Epithelial cell of esophagus (primary cell): ENCODE results near the gene ACO1.

ENCODE experiments used
- DNase-seq: peaks from one replicate; pipeline ENCODE4 v3.0.0; 2010; ENCODE audit warnings: low read depth
- H3K4me3 ChIP-seq: 2 replicates; pipeline ENCODE4 v1.5.1; 2011; ENCODE audit warnings: mild to moderate bottlenecking, low read length, control low read depth
- CTCF ChIP-seq: IDR thresholded peaks from 2 replicates; pipeline ENCODE4 v1.5.1; 2011; ENCODE audit warnings: low read depth, mild to moderate bottlenecking, low read length, control low read depth, inconsistent platforms; ENCODE audit not compliant: insufficient read depth; ENCODE audit errors: missing control alignments

ACO1 gene

GRCh38 chr9:32401488-32401887 lies 17.0 kb downstream of the ACO1 start:
- TF ChIP-seq CTCF: no peak
- peak; percentile 30 for DNase-seq
- no peak overlapping the region for H3K4me3 ChIP-seq

- no peak for TF ChIP-seq CTCF
- DNase-seq: no peak
These were observed 19.3 kb downstream of the ACO1 start for GRCh38 chr9:32403567-32404260.

GRCh38 chr9:32404402-32404801 lies 20.0 kb downstream of the ACO1 start:
- no peak for DNase-seq
- no peak overlapping the region for H3K4me3 ChIP-seq
- no peak for TF ChIP-seq CTCF

More at GRCh38 chr9:32403567-32404260, 19.3 kb downstream of the ACO1 start:
- no peak overlapping the region for H3K4me3 ChIP-seq

- TF ChIP-seq CTCF: no peak
- no peak for DNase-seq
- no peak overlapping the region for H3K4me3 ChIP-seq
These were observed 20.4 kb downstream of the ACO1 start for GRCh38 chr9:32404856-32405255.

GRCh38 chr9:32405506-32405905 lies 21.1 kb downstream of the ACO1 start:
- TF ChIP-seq CTCF: no peak
- peak; percentile 53 for DNase-seq
- H3K4me3 ChIP-seq: no peak overlapping the region

GRCh38 chr9:32406046-32406445 lies 21.6 kb downstream of the ACO1 start:
- no peak for DNase-seq
- TF ChIP-seq CTCF: no peak

GRCh38 chr9:32411753-32412152 lies 27.3 kb downstream of the ACO1 start:
- no peak overlapping the region for H3K4me3 ChIP-seq
- TF ChIP-seq CTCF: no peak
- DNase-seq: no peak

More at GRCh38 chr9:32406046-32406445, 21.6 kb downstream of the ACO1 start:
- H3K4me3 ChIP-seq: no peak overlapping the region
